SH-SY5Y (cell line): ENCODE data around the gene NF1.

Experiments used
- GATA2 ChIP-seq: IDR thresholded peaks from 2 replicates; pipeline ENCODE4 v1.6.1; 2011; ENCODE audit warnings: mild to moderate bottlenecking, low read depth, low read length
- GATA3 ChIP-seq: IDR thresholded peaks from 2 replicates; pipeline ENCODE4 v1.6.1; 2011; ENCODE audit warnings: low read depth, mild to moderate bottlenecking, low read length, moderate library complexity

GRCh38 chr17:31155208-31155810 lies 60.5 kb downstream of the NF1 start:
- no peak for TF ChIP-seq GATA3
- no peak for TF ChIP-seq GATA2
